Aorta (tissue), 5 donors: ENCODE results near the gene DNAH9. TPM values are rescaled to one million over a fixed set of nuclear protein-coding genes. Genes with fewer than 3 reads are reported as not detected.

Source experiments
- ATAC-seq: fragments of 200-7000 bp; cut with Tn5 transposase; one replicate; pipeline ENCODE4 v1.9.1; 2022; ENCODE audit warnings: moderate library complexity; ENCODE audit not compliant: low FRiP score
- DNase-seq, 2 donors: peaks; one replicate each; pipeline ENCODE4 v3.0.0-alpha.2; 2020
- H3K27ac ChIP-seq, 2 donors: one replicate each; pipeline ENCODE4 v1.5.1; 2013; ENCODE audit warnings: low read length in 2 of 2, mild to moderate bottlenecking in 2 of 2, moderate library complexity in 2 of 2, control low read depth in 1 of 2, inconsistent platforms in 1 of 2, low read depth in 1 of 2
- H3K27me3 ChIP-seq, 2 donors: one replicate each; pipeline ENCODE4 v1.6.1; 2013; ENCODE audit warnings: control low read depth in 1 of 2, low read length in 1 of 2, mild to moderate bottlenecking in 1 of 2, moderate library complexity in 1 of 2; ENCODE audit not compliant: insufficient read depth in 2 of 2, control insufficient read depth in 1 of 2
- H3K36me3 ChIP-seq, 2 donors: one replicate each; pipeline ENCODE4 v1.6.1; 2013; ENCODE audit warnings: control low read depth in 1 of 2, low read length in 1 of 2, mild to moderate bottlenecking in 1 of 2; ENCODE audit not compliant: insufficient read depth in 2 of 2, control insufficient read depth in 1 of 2
- H3K4me1 ChIP-seq, 2 donors: one replicate each; pipeline ENCODE4 v1.6.1; 2013; ENCODE audit warnings: low read length in 2 of 2, control low read depth in 1 of 2, mild to moderate bottlenecking in 1 of 2, moderate library complexity in 1 of 2; ENCODE audit not compliant: insufficient read depth in 2 of 2, control insufficient read depth in 1 of 2
- H3K4me3 ChIP-seq, 2 donors: one replicate each; pipeline ENCODE4 v1.5.1; 2013; ENCODE audit warnings: low read length in 2 of 2, control low read depth in 1 of 2, mild to moderate bottlenecking in 1 of 2
- H3K9me3 ChIP-seq: one replicate; pipeline ENCODE4 v1.6.1; 2013; ENCODE audit warnings: mild to moderate bottlenecking, low read length; ENCODE audit not compliant: control insufficient read depth
- WGBS, 2 donors: extraction: QIAGEN DNeasy Blood & Tissue Kit; methylation state at CpG; one replicate each; pipeline ENCODE4 v1.1.7; 2013; 5-methylcytosine and 5-hydroxymethylcytosine counted together
- intact Hi-C, 2 donors: fragments of 100-400 bp; cut with DNase I; formaldehyde crosslinking; loops; one replicate each; pipeline versions ENCODE4 v1.14.2 to v1.15.0; 2022
- polyA plus RNA-seq, 2 donors: library from polyadenylated mRNA; stranded (reverse); fragments of 200-250 nt; gene quantifications; one replicate each; pipeline ENCODE4 v1.2.3, GENCODE V29; 2013
- total RNA-seq, 2 donors: library from RNA; stranded (reverse); fragmentation: NEBNext Ultra II Directional; extraction: Animal tissue kit (Norgen Biotek cat#: 25700); gene quantifications; one replicate each; pipeline ENCODE4 v1.2.1, GENCODE V29; 2021
- donor health status: healthy with polysubstance abuse.
- donor health status: Bipolar disorder and iron deficiency.
- donor health status: DM: no; HTN: no; CAD: no.
- donor health status: DM: no; HTN: no; CAD: no.
- donor health status: DM: yes; HTN: yes; CAD: no.

DNAH9 gene
- total and polyA plus RNA-seq, 4 donors, result 0.18 TPM; not detected in 3

GRCh38 chr17:11869680-11870394 lies 271.6 kb downstream of the DNAH9 start:
- Histone ChIP-seq H3K27me3 (no peaks in the 10 kb centered on the region), H3K4me3 (no peak overlapping the region), H3K4me1 (no peaks in the 10 kb centered on the region), H3K27ac (no peak overlapping the region), H3K9me3 (peaks cover 9% of the 10 kb centered on the region), H3K36me3 (no peaks in the 10 kb centered on the region)
- DNase-seq (no peak), ATAC-seq (no peak)
- WGBS, 2 donors, result 73 to 74% methylated on average over 8 of the region's 8 CpGs
- intact Hi-C loops, result no loop called here

- 73 to 75% methylated on average over 10 of the region's 10 CpGs for WGBS, 2 donors
- no peak for ATAC-seq
Observed at GRCh38 chr17:11871773-11872172, 273.5 kb downstream of the DNAH9 start.

GRCh38 chr17:11874756-11875155 lies 276.5 kb downstream of the DNAH9 start:
- 48 to 55% methylated on average over 7 of the region's 7 CpGs for WGBS, 2 donors
- H3K9me3 ChIP-seq, result peaks cover 3% of the 10 kb centered on the region
- H3K27me3 ChIP-seq, result no peaks in the 10 kb centered on the region
- intact Hi-C loops, result no loop called here
- no peaks in the 10 kb centered on the region for H3K36me3 ChIP-seq
- H3K4me1 ChIP-seq, result no peaks in the 10 kb centered on the region
- H3K27ac ChIP-seq, result no peak overlapping the region
- DNase-seq, result no peak
- no peak overlapping the region for H3K4me3 ChIP-seq
- no peak for ATAC-seq

More at GRCh38 chr17:11871773-11872172, 273.5 kb downstream of the DNAH9 start:
- Histone ChIP-seq H3K36me3 (no peaks in the 10 kb centered on the region), H3K4me3 (no peak overlapping the region), H3K27ac (no peak overlapping the region), H3K27me3 (no peaks in the 10 kb centered on the region), H3K4me1 (no peaks in the 10 kb centered on the region), H3K9me3 (peaks cover 9% of the 10 kb centered on the region)
- no peak for DNase-seq
- intact Hi-C loops, result no loop called here

- no peak for DNase-seq
- no peak overlapping the region for H3K27ac ChIP-seq
- H3K9me3 ChIP-seq, result peaks cover 1% of the 10 kb centered on the region
- H3K36me3 ChIP-seq, result no peaks in the 10 kb centered on the region
- ATAC-seq, result no peak
- WGBS, 2 donors, result 44 to 49% methylated on average over 5 of the region's 5 CpGs
- no peaks in the 10 kb centered on the region for H3K4me1 ChIP-seq
- H3K4me3 ChIP-seq, result no peak overlapping the region
- intact Hi-C loops, result no loop called here
- no peaks in the 10 kb centered on the region for H3K27me3 ChIP-seq
Observed at GRCh38 chr17:11880714-11881113, 282.4 kb downstream of the DNAH9 start.

GRCh38 chr17:11882716-11883115 lies 284.4 kb downstream of the DNAH9 start:
- DNase-seq (no peak), ATAC-seq (no peak)
- no peaks in the 10 kb centered on the region for H3K4me1 ChIP-seq
- H3K36me3 ChIP-seq, result no peaks in the 10 kb centered on the region
- H3K9me3 ChIP-seq, result peaks cover 1% of the 10 kb centered on the region
- intact Hi-C loops, result no loop called here
- no peak overlapping the region for H3K4me3 ChIP-seq
- H3K27ac ChIP-seq, result no peak overlapping the region
- no peaks in the 10 kb centered on the region for H3K27me3 ChIP-seq
- 54 to 55% methylated on average over 3 of the region's 3 CpGs for WGBS, 2 donors

GRCh38 chr17:11885051-11885450 lies 286.8 kb downstream of the DNAH9 start:
- no peaks in the 10 kb centered on the region for H3K27me3 ChIP-seq
- intact Hi-C loops, result no loop called here
- no peaks in the 10 kb centered on the region for H3K36me3 ChIP-seq
- no peak for ATAC-seq
- H3K4me3 ChIP-seq, result no peak overlapping the region
- DNase-seq, result no peak
- whole genome bisulfite sequencing, 2 donors, result 54 to 60% methylated on average over 2 of the region's 2 CpGs
- no peak overlapping the region for H3K27ac ChIP-seq
- H3K9me3 ChIP-seq, result peaks cover 1% of the 10 kb centered on the region
- H3K4me1 ChIP-seq, result no peaks in the 10 kb centered on the region

- no peak overlapping the region for H3K27ac ChIP-seq
- 44 to 56% methylated on average over 5 of the region's 5 CpGs for WGBS, 2 donors
Observed at GRCh38 chr17:11889266-11889665, 291.0 kb downstream of the DNAH9 start.

GRCh38 chr17:11893862-11894261 lies 295.6 kb downstream of the DNAH9 start:
- no peak overlapping the region for H3K27ac ChIP-seq
- no peaks in the 10 kb centered on the region for H3K4me1 ChIP-seq
- no peaks in the 10 kb centered on the region for H3K27me3 ChIP-seq
- WGBS, 2 donors, result 78 to 81% methylated on average over 4 of the region's 4 CpGs
- ATAC-seq, result no peak
- no peaks in the 10 kb centered on the region for H3K9me3 ChIP-seq
- intact Hi-C loops, result no loop called here
- H3K36me3 ChIP-seq, result no peaks in the 10 kb centered on the region
- DNase-seq, result no peak
- H3K4me3 ChIP-seq, result no peak overlapping the region

More at GRCh38 chr17:11889266-11889665, 291.0 kb downstream of the DNAH9 start:
- no peak for DNase-seq
- no peaks in the 10 kb centered on the region for H3K9me3 ChIP-seq
- no peaks in the 10 kb centered on the region for H3K27me3 ChIP-seq
- H3K36me3 ChIP-seq, result no peaks in the 10 kb centered on the region
- intact Hi-C loops, result no loop called here
- no peak for ATAC-seq
- no peaks in the 10 kb centered on the region for H3K4me1 ChIP-seq
- H3K4me3 ChIP-seq, result no peak overlapping the region

- no peak for DNase-seq
- WGBS, 2 donors, result 85 to 92% methylated on average over 1 of the region's 1 CpG
- no peak overlapping the region for H3K27ac ChIP-seq
- intact Hi-C loops, result no loop called here
- ATAC-seq, result no peak
- no peaks in the 10 kb centered on the region for H3K36me3 ChIP-seq
- H3K27me3 ChIP-seq, result no peaks in the 10 kb centered on the region
- H3K9me3 ChIP-seq, result no peaks in the 10 kb centered on the region
- H3K4me3 ChIP-seq, result no peak overlapping the region
- no peaks in the 10 kb centered on the region for H3K4me1 ChIP-seq
Observed at GRCh38 chr17:11896199-11896598, 297.9 kb downstream of the DNAH9 start.
